ENCODE results near the gene CDHR4. TPM values are rescaled to one million over a fixed set of nuclear protein-coding genes. Genes with fewer than 3 reads are reported as not detected.

Gene CDHR4
- total and polyA plus RNA-seq, 9 of the 15 experiments (the other 6 are each of a cell fraction or from before 2014, with no cell fraction given) = 0.21 TPM; not detected in 8

DNA sequence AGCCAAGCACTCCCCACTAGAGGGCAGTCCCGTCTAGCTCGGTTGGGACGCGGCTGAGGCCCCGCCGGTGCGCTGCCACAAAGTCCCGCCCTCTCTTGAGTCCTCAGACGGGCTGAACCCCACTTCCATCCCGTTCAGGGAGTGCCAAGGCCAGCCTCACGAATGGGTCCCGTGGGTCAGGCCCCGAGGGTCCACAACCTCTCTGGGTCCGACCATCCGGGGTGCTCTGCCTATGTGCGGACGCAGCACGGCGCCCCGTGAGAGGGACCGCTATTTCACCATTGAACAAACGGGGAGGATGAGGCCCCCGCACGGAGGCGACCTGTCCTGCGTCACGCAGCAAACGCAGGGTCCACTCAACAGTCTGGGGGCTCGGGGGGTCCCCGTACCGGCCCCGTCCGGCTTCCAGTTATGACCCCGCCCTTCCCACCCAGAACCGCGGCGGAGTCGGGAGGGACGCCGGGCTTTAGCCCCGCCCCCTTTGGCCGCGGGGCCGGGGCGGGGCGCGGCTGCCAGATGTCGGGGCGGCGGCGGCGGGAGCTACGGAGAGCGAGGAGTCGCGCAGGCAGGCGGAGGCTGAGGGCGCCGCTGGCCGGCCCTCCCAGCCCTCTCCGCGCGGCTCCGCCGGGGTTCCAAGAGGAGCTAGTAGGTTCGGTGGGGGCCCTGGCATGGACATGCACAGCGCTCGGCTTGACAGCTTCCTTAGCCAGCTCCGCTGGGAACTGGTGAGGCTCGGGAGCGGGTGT is 3.2 kb upstream of the CDHR4 start, which contains the start of gene INKA1 (continued):
- TF ChIP-seq PCBP2 (IDR thresholded peaks at IDR 0.05; ENCODE audit: low read depth, low read length, poor library complexity, severe bottlenecking) (no peak), FIP1L1 (IDR thresholded peaks at IDR 0.05; ENCODE audit: low read depth, low read length, poor library complexity, severe bottlenecking) (peak; percentile 59), STAT5B (CRISPR knock-in tag; IDR thresholded peaks at IDR 0.05) (no peak), HMGN3 (IDR thresholded peaks at IDR 0.05; ENCODE audit: borderline replicate concordance, extremely low read depth, insufficient read length, low read depth, low read length) (no peak), SMARCC2 (IDR thresholded peaks at IDR 0.05; ENCODE audit: low read depth) (no peak), RFX5 (IDR thresholded peaks at IDR 0.05; ENCODE audit: low read depth, low read length) (no peak)
- TF ChIP-seq, protein P1, sequence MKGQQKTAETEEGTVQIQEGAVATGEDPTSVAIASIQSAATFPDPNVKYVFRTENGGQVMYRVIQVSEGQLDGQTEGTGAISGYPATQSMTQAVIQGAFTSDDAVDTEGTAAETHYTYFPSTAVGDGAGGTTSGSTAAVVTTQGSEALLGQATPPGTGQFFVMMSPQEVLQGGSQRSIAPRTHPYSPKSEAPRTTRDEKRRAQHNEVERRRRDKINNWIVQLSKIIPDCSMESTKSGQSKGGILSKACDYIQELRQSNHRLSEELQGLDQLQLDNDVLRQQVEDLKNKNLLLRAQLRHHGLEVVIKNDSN (CRISPR knock-in tag; IDR thresholded peaks at IDR 0.05) = no peak
- TF ChIP-seq, protein P2, sequence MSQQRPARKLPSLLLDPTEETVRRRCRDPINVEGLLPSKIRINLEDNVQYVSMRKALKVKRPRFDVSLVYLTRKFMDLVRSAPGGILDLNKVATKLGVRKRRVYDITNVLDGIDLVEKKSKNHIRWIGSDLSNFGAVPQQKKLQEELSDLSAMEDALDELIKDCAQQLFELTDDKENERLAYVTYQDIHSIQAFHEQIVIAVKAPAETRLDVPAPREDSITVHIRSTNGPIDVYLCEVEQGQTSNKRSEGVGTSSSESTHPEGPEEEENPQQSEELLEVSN (IDR thresholded peaks at IDR 0.05; ENCODE audit: borderline replicate concordance in 1 of 2, extremely low read depth in 1 of 2, insufficient read depth in 1 of 2, insufficient read length in 1 of 2, low read depth in 1 of 2, low read length in 1 of 2, poor library complexity in 1 of 2, severe bottlenecking in 1 of 2) = peak; percentile 8 to 62
- TF ChIP-seq, protein P3, sequence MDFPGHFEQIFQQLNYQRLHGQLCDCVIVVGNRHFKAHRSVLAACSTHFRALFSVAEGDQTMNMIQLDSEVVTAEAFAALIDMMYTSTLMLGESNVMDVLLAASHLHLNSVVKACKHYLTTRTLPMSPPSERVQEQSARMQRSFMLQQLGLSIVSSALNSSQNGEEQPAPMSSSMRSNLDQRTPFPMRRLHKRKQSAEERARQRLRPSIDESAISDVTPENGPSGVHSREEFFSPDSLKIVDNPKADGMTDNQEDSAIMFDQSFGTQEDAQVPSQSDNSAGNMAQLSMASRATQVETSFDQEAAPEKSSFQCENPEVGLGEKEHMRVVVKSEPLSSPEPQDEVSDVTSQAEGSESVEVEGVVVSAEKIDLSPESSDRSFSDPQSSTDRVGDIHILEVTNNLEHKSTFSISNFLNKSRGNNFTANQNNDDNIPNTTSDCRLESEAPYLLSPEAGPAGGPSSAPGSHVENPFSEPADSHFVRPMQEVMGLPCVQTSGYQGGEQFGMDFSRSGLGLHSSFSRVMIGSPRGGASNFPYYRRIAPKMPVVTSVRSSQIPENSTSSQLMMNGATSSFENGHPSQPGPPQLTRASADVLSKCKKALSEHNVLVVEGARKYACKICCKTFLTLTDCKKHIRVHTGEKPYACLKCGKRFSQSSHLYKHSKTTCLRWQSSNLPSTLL (IDR thresholded peaks at IDR 0.05) = no peak
- TF ChIP-seq, protein P4, sequence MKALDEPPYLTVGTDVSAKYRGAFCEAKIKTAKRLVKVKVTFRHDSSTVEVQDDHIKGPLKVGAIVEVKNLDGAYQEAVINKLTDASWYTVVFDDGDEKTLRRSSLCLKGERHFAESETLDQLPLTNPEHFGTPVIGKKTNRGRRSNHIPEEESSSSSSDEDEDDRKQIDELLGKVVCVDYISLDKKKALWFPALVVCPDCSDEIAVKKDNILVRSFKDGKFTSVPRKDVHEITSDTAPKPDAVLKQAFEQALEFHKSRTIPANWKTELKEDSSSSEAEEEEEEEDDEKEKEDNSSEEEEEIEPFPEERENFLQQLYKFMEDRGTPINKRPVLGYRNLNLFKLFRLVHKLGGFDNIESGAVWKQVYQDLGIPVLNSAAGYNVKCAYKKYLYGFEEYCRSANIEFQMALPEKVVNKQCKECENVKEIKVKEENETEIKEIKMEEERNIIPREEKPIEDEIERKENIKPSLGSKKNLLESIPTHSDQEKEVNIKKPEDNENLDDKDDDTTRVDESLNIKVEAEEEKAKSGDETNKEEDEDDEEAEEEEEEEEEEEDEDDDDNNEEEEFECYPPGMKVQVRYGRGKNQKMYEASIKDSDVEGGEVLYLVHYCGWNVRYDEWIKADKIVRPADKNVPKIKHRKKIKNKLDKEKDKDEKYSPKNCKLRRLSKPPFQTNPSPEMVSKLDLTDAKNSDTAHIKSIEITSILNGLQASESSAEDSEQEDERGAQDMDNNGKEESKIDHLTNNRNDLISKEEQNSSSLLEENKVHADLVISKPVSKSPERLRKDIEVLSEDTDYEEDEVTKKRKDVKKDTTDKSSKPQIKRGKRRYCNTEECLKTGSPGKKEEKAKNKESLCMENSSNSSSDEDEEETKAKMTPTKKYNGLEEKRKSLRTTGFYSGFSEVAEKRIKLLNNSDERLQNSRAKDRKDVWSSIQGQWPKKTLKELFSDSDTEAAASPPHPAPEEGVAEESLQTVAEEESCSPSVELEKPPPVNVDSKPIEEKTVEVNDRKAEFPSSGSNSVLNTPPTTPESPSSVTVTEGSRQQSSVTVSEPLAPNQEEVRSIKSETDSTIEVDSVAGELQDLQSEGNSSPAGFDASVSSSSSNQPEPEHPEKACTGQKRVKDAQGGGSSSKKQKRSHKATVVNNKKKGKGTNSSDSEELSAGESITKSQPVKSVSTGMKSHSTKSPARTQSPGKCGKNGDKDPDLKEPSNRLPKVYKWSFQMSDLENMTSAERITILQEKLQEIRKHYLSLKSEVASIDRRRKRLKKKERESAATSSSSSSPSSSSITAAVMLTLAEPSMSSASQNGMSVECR (CRISPR knock-in tag; IDR thresholded peaks at IDR 0.05) = no peak
- TF ChIP-seq, protein P5, sequence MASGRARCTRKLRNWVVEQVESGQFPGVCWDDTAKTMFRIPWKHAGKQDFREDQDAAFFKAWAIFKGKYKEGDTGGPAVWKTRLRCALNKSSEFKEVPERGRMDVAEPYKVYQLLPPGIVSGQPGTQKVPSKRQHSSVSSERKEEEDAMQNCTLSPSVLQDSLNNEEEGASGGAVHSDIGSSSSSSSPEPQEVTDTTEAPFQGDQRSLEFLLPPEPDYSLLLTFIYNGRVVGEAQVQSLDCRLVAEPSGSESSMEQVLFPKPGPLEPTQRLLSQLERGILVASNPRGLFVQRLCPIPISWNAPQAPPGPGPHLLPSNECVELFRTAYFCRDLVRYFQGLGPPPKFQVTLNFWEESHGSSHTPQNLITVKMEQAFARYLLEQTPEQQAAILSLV (tag; IDR thresholded peaks at IDR 0.05) = no peak
- TF ChIP-seq, protein P6, sequence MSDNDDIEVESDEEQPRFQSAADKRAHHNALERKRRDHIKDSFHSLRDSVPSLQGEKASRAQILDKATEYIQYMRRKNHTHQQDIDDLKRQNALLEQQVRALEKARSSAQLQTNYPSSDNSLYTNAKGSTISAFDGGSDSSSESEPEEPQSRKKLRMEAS (CRISPR knock-in tag; IDR thresholded peaks at IDR 0.05) = peak; percentile 8; the same call in 1 of the 2 replicates
- TF ChIP-seq, protein P7, sequence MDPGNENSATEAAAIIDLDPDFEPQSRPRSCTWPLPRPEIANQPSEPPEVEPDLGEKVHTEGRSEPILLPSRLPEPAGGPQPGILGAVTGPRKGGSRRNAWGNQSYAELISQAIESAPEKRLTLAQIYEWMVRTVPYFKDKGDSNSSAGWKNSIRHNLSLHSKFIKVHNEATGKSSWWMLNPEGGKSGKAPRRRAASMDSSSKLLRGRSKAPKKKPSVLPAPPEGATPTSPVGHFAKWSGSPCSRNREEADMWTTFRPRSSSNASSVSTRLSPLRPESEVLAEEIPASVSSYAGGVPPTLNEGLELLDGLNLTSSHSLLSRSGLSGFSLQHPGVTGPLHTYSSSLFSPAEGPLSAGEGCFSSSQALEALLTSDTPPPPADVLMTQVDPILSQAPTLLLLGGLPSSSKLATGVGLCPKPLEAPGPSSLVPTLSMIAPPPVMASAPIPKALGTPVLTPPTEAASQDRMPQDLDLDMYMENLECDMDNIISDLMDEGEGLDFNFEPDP (CRISPR knock-in tag; IDR thresholded peaks at IDR 0.05) = no peak
